WTC11 (cell line): ENCODE data around the gene DDX51. TPM values are rescaled to one million over a fixed set of nuclear protein-coding genes. Genes with fewer than 3 reads are reported as not detected.
"Not testable (repeated sequence)": the region's sequence is repeated elsewhere in the genome, so short reads cannot be mapped to it uniquely, and the experiment has no call there.

Source experiments
- ATAC-seq: fragments of 200-7000 bp; cut with Tn5 transposase; 2 replicates; pipeline ENCODE4 v1.10.0; 2021; ENCODE audit warnings: mild to moderate bottlenecking, moderate library complexity
- CTCF ChIA-PET: fragments of 300-600 bp; sonication (Branson Sonifier 250); formaldehyde crosslinking; loops from one replicate; lab custom pipeline; 2021; ENCODE audit warnings: antibody characterized with exemption; lab: Charles Lee
- POLR2A ChIA-PET: fragments of 350-600 bp; sonication (Branson Sonifier 250); formaldehyde crosslinking; loops from one replicate; lab custom pipeline; 2021; ENCODE audit warnings: antibody characterized with exemption; lab: Charles Lee
- DNase-seq: peaks from one replicate; pipeline ENCODE4 v3.0.0; 2021; ENCODE audit warnings: low spot score
- H3K27ac Mint-ChIP-seq: 2 replicates; pipeline ENCODE4 v1.8.0; 2021; ENCODE audit warnings: mixed read lengths
- H3K27me3 Mint-ChIP-seq: 2 replicates; pipeline ENCODE4 v1.8.0; 2021; ENCODE audit warnings: low read depth, mild to moderate bottlenecking, moderate library complexity, mixed read lengths
- H3K36me3 Mint-ChIP-seq: 2 replicates; pipeline ENCODE4 v1.8.0; 2021; ENCODE audit warnings: mixed read lengths
- H3K4me1 Mint-ChIP-seq: 2 replicates; pipeline ENCODE4 v1.8.0; 2022; ENCODE audit warnings: mixed read lengths
- H3K4me3 Mint-ChIP-seq: 2 replicates; pipeline ENCODE4 v1.8.0; 2021; ENCODE audit warnings: mild to moderate bottlenecking, moderate library complexity, mixed read lengths
- H3K9me3 Mint-ChIP-seq: 2 replicates; pipeline ENCODE4 v1.8.0; 2021; ENCODE audit warnings: mixed read lengths
- MLX ChIP-seq: sonication (generic); formaldehyde crosslinking; IDR thresholded peaks from 2 replicates; pipeline ENCODE4 v1.8.1; 2023; ENCODE audit warnings: mild to moderate bottlenecking, missing genetic modification reagents, moderate library complexity
- NFATC4 ChIP-seq: fragments of 250-450 bp; sonication (Bioruptor Pico); IDR thresholded peaks from 2 replicates; pipeline ENCODE4 v1.9.0; 2021; ENCODE audit warnings: mild to moderate bottlenecking
- NFYB ChIP-seq: sonication (generic); formaldehyde crosslinking; conservative IDR thresholded peaks from 2 replicates; pipeline ENCODE4 v1.8.0; 2022; ENCODE audit warnings: low read depth, missing genetic modification reagents
- NR2C2 ChIP-seq: sonication (generic); formaldehyde crosslinking; IDR thresholded peaks from 2 replicates; pipeline ENCODE4 v1.8.0; 2022; ENCODE audit warnings: mild to moderate bottlenecking, missing genetic modification reagents
- OVOL2 ChIP-seq: fragments of 250-450 bp; sonication (Bioruptor Pico); IDR thresholded peaks from 2 replicates; pipeline ENCODE4 v1.9.0; 2021; ENCODE audit warnings: mild to moderate bottlenecking, borderline replicate concordance
- SMAD3 ChIP-seq: sonication (generic); formaldehyde crosslinking; IDR thresholded peaks from 2 replicates; pipeline ENCODE4 v1.8.0; 2022; ENCODE audit warnings: missing genetic modification reagents, mild to moderate bottlenecking, borderline replicate concordance
- ZNF263 ChIP-seq: sonication (generic); formaldehyde crosslinking; IDR thresholded peaks from 2 replicates; pipeline ENCODE4 v1.8.1; 2022; ENCODE audit warnings: low read depth, mild to moderate bottlenecking, moderate library complexity, missing genetic modification reagents
- ZNF396 ChIP-seq: fragments of 250-450 bp; sonication (Bioruptor Pico); IDR thresholded peaks from 2 replicates; pipeline ENCODE4 v1.8.0; 2021; ENCODE audit warnings: mild to moderate bottlenecking, moderate library complexity, borderline replicate concordance
- ZNF671 ChIP-seq: fragments of 250-450 bp; sonication (Bioruptor Pico); IDR thresholded peaks from 2 replicates; pipeline ENCODE4 v1.8.0; 2021; ENCODE audit warnings: mild to moderate bottlenecking
- ZSCAN18 ChIP-seq: fragments of 250-450 bp; sonication (Bioruptor Pico); IDR thresholded peaks from 2 replicates; pipeline ENCODE4 v2.1.2; 2022; ENCODE audit warnings: mild to moderate bottlenecking, moderate library complexity
- total RNA-seq: library from RNA; stranded (reverse); gene quantifications from 3 replicates; pipeline ENCODE4 v1.2.3, GENCODE V29; 2021
- TF ChIP-seq, protein P1 (sequence below): sonication (generic); formaldehyde crosslinking; IDR thresholded peaks from 2 replicates; pipeline ENCODE4 v1.8.1; 2023; ENCODE audit warnings: mild to moderate bottlenecking, missing genetic modification reagents, borderline replicate concordance
- TF ChIP-seq, protein P2 (sequence below): sonication (generic); formaldehyde crosslinking; conservative IDR thresholded peaks from 2 replicates; pipeline ENCODE4 v1.8.1; 2022; ENCODE audit warnings: mild to moderate bottlenecking, missing genetic modification reagents
- TF ChIP-seq, protein P3 (sequence below): sonication (generic); formaldehyde crosslinking; IDR thresholded peaks from 2 replicates; pipeline ENCODE4 v1.8.0; 2023; ENCODE audit warnings: missing genetic modification reagents

Gene DDX51
- total RNA-seq, 1 experiment from 2014 or later: 32.7 TPM

GRCh38 chr12:132138941-132139871 lies 4.9 kb downstream of the DDX51 start:
- H3K27ac Mint-ChIP-seq: no peak overlapping the region
- POLR2A ChIA-PET: interaction anchor here (0.6 to 0.7 kb wide), 2 partner anchors 16 to 471 kb away, joined by 4 read pairs; no protein-coding TSS in a partner anchor
- no peaks in the 10 kb centered on the region for H3K9me3 Mint-ChIP-seq
- no peak overlapping the region for H3K4me3 Mint-ChIP-seq
- ATAC-seq (no peak), DNase-seq (no peak)
- TF ChIP-seq NR2C2 (no peak), NFYB (CRISPR knock-in tag) (no peak), ZNF396 (no peak), ZNF671 (CRISPR knock-in tag) (no peak), ZNF263 (no peak), SMAD3 (CRISPR knock-in tag) (no peak), ZSCAN18 (CRISPR knock-in tag) (no peak), OVOL2 (no peak), MLX (CRISPR knock-in tag) (no peak)
- TF ChIP-seq, protein P1, sequence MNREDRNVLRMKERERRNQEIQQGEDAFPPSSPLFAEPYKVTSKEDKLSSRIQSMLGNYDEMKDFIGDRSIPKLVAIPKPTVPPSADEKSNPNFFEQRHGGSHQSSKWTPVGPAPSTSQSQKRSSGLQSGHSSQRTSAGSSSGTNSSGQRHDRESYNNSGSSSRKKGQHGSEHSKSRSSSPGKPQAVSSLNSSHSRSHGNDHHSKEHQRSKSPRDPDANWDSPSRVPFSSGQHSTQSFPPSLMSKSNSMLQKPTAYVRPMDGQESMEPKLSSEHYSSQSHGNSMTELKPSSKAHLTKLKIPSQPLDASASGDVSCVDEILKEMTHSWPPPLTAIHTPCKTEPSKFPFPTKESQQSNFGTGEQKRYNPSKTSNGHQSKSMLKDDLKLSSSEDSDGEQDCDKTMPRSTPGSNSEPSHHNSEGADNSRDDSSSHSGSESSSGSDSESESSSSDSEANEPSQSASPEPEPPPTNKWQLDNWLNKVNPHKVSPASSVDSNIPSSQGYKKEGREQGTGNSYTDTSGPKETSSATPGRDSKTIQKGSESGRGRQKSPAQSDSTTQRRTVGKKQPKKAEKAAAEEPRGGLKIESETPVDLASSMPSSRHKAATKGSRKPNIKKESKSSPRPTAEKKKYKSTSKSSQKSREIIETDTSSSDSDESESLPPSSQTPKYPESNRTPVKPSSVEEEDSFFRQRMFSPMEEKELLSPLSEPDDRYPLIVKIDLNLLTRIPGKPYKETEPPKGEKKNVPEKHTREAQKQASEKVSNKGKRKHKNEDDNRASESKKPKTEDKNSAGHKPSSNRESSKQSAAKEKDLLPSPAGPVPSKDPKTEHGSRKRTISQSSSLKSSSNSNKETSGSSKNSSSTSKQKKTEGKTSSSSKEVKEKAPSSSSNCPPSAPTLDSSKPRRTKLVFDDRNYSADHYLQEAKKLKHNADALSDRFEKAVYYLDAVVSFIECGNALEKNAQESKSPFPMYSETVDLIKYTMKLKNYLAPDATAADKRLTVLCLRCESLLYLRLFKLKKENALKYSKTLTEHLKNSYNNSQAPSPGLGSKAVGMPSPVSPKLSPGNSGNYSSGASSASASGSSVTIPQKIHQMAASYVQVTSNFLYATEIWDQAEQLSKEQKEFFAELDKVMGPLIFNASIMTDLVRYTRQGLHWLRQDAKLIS (CRISPR knock-in tag): no peak
- TF ChIP-seq, protein P2, sequence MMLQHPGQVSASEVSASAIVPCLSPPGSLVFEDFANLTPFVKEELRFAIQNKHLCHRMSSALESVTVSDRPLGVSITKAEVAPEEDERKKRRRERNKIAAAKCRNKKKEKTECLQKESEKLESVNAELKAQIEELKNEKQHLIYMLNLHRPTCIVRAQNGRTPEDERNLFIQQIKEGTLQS (CRISPR knock-in tag): no peak
- TF ChIP-seq, protein P3, sequence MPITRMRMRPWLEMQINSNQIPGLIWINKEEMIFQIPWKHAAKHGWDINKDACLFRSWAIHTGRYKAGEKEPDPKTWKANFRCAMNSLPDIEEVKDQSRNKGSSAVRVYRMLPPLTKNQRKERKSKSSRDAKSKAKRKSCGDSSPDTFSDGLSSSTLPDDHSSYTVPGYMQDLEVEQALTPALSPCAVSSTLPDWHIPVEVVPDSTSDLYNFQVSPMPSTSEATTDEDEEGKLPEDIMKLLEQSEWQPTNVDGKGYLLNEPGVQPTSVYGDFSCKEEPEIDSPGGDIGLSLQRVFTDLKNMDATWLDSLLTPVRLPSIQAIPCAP (CRISPR knock-in tag): no peak
- H3K4me1 Mint-ChIP-seq: peaks cover 4% of the 10 kb centered on the region
- H3K27me3 Mint-ChIP-seq: peaks cover 22% of the 10 kb centered on the region
- CTCF ChIA-PET: no interaction called here
- peaks cover 14% of the 10 kb centered on the region for H3K36me3 Mint-ChIP-seq

DNA sequence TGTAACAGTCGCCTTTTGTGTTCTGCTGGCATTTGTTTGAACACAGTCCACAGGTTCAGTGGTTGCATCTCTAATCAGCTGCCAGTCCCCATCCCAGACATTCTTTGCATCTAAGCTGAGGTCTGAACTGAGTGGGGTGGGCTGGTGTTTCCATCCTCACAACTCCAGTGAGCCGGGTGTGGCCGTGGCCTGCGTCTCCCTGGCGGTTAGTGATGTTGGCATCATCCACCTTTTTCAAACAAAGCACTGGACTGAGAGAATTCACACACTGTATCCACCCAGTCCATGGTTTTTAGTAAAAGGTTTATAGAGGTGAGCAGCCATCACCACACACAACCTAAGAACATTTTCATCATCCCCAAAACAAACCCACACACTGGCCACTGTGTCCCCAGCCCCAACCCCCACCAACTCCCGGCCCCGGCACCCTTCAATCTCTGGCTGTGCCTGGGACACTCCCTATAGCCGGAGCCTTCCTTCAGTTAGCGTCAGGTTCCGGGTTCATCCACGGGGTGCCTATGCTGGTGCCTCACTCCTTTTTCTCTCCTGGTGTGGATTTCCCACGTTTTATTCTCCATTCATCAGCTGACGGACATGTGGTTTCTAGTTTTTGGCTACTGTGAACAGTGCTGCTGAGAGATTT lies 6.5 kb downstream of the DDX51 start:
- Mint-ChIP-seq H3K4me3 (no peak overlapping the region), H3K9me3 (no peaks in the 10 kb centered on the region), H3K4me1 (no peaks in the 10 kb centered on the region), H3K27ac (no peak overlapping the region), H3K36me3 (peaks cover 11% of the 10 kb centered on the region), H3K27me3 (peaks cover 22% of the 10 kb centered on the region)
- ChIA-PET POLR2A (no interaction called here), CTCF (no interaction called here)
- ATAC-seq: no peak
- DNase-seq: no peak
- TF ChIP-seq NFATC4 (CRISPR knock-in tag): no peak

DNA sequence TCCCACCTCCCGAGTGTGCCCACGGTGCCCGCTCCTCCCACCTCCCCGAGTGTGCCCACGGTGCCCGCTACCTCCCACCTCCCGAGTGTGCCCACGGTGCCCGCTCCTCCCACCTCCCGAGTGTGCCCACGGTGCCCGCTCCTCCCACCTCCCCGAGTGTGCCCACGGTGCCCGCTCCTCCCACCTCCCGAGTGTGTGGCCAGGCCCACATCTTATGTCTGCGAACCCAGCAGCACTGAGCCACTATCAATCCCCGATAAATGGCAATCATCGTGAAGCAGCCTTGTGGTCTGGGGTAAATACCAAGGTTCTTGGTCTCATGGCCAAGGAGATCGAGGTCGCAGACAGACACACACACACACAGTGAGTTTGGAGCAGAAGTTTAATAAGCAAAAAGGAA lies 7.9 kb downstream of the DDX51 start:
- POLR2A ChIA-PET, DNase-seq, H3K27ac Mint-ChIP-seq, H3K4me1 Mint-ChIP-seq, H3K4me3 Mint-ChIP-seq, ATAC-seq, CTCF ChIA-PET, H3K9me3 Mint-ChIP-seq: not testable (repeated sequence)
- H3K36me3 Mint-ChIP-seq: peaks cover 17% of the 10 kb centered on the region
- H3K27me3 Mint-ChIP-seq: peaks cover 30% of the 10 kb centered on the region

- Mint-ChIP-seq H3K9me3 (peaks cover 20% of the 10 kb centered on the region), H3K36me3 (peaks cover 25% of the 10 kb centered on the region), H3K27me3 (peaks cover 42% of the 10 kb centered on the region)
- CTCF ChIA-PET: interaction anchor here (1.1 kb wide), 1 partner anchor 19 kb away, joined by 3 read pairs; no protein-coding TSS in a partner anchor
- H3K4me1 Mint-ChIP-seq, ATAC-seq, POLR2A ChIA-PET, DNase-seq, H3K27ac Mint-ChIP-seq, H3K4me3 Mint-ChIP-seq: not testable (repeated sequence)
Observed at GRCh38 chr12:132134653-132135183, 9.4 kb downstream of the DDX51 start.
